HG02943 (cell line): ENCODE data around the gene BSG.
"Not testable (repeated sequence)": the region's sequence is repeated elsewhere in the genome, so short reads cannot be mapped to it uniquely, and the experiment has no call there.

Source experiments
- ATAC-seq: cut with Tn5 transposase; IDR thresholded peaks from one replicate; pipeline ENCODE4 v1.9.1; 2021; ENCODE audit warnings: mild to moderate bottlenecking, low read depth, moderate library complexity; ENCODE audit not compliant: unreplicated experiment

Gene BSG

GRCh38 chr19:601790-602189 is 29.4 kb downstream of the BSG start:
- ATAC-seq: no peak

GRCh38 chr19:602391-603301 is 30.2 kb downstream of the BSG start:
- ATAC-seq: no peak

- ATAC-seq: not testable (repeated sequence)
Measured at GRCh38 chr19:603302-603639, 30.9 kb downstream of the BSG start.

- ATAC-seq: not testable (repeated sequence)
Measured at GRCh38 chr19:603779-604178, 31.4 kb downstream of the BSG start.

- no peak for ATAC-seq
Measured at GRCh38 chr19:604355-604754, 32.0 kb downstream of the BSG start.

GRCh38 chr19:605061-605971 is 32.9 kb downstream of the BSG start:
- ATAC-seq: not testable (repeated sequence)

- ATAC-seq: no peak
Measured at GRCh38 chr19:607301-608154, 35.1 kb downstream of the BSG start.

GRCh38 chr19:608155-609003 is 36.0 kb downstream of the BSG start:
- ATAC-seq: no peak

GRCh38 chr19:609004-609346 is 36.6 kb downstream of the BSG start:
- ATAC-seq: no peak

- ATAC-seq: no peak
Measured at GRCh38 chr19:610071-610800, 37.8 kb downstream of the BSG start.

GRCh38 chr19:610801-611480 is 38.5 kb downstream of the BSG start:
- no peak for ATAC-seq

GRCh38 chr19:611481-611868 is 39.1 kb downstream of the BSG start:
- ATAC-seq: no peak

GRCh38 chr19:612941-613340 is 40.5 kb downstream of the BSG start:
- ATAC-seq: no peak

- no peak for ATAC-seq
Measured at GRCh38 chr19:613732-614567, 41.6 kb downstream of the BSG start.

- no peak for ATAC-seq
Measured at GRCh38 chr19:615619-616018, 43.2 kb downstream of the BSG start.

- no peak for ATAC-seq
Measured at GRCh38 chr19:616062-616700, 43.8 kb downstream of the BSG start.
